Stimulated activated CD8-positive, alpha-beta memory T cell treated with anti-CD3 and anti-CD28 coated beads, Interleukin-4, amount 100 ng/mL, for 1 hour (primary cell): ENCODE measurements around the gene SPTBN4.
"Not testable (repeated sequence)": the region's sequence is repeated elsewhere in the genome, so short reads cannot be mapped to it uniquely, and the experiment has no call there.

Experiments
- DNase-seq, 2 donors: peaks; one replicate each; pipeline ENCODE4 v3.0.0-alpha.2; 2020; ENCODE audit warnings: low read depth in 2 of 2, low spot score in 1 of 2

SPTBN4 gene

GRCh38 chr19:40528078-40528477, 61.3 kb downstream of the SPTBN4 start:
- no peak for DNase-seq

- no peak for DNase-seq
Observed at GRCh38 chr19:40528533-40529092, 61.8 kb downstream of the SPTBN4 start.

GRCh38 chr19:40529093-40529954, 62.5 kb downstream of the SPTBN4 start:
- DNase-seq = peak; percentile 73 to 82

GRCh38 chr19:40530091-40530901, 63.5 kb downstream of the SPTBN4 start:
- no peak for DNase-seq

GRCh38 chr19:40533508-40533907, 66.7 kb downstream of the SPTBN4 start:
- DNase-seq = no peak

- no peak for DNase-seq
Observed at GRCh38 chr19:40534148-40534547, 67.3 kb downstream of the SPTBN4 start.

GRCh38 chr19:40539070-40539469, 72.3 kb downstream of the SPTBN4 start:
- DNase-seq = no peak

- DNase-seq = no peak
Observed at GRCh38 chr19:40542202-40542859, 75.5 kb downstream of the SPTBN4 start.

GRCh38 chr19:40543029-40543597, 76.3 kb downstream of the SPTBN4 start:
- DNase-seq = no peak

GRCh38 chr19:40546153-40546841, 79.5 kb downstream of the SPTBN4 start:
- DNase-seq = not testable (repeated sequence)

- not testable (repeated sequence) for DNase-seq
Observed at GRCh38 chr19:40547190-40547589, 80.4 kb downstream of the SPTBN4 start.

GRCh38 chr19:40547836-40548235, 81.0 kb downstream of the SPTBN4 start:
- no peak for DNase-seq

- DNase-seq = peak; percentile 26 to 49
Observed at GRCh38 chr19:40549007-40549708, 82.4 kb downstream of the SPTBN4 start.

GRCh38 chr19:40550951-40551350, 84.2 kb downstream of the SPTBN4 start:
- no peak for DNase-seq

- no peak for DNase-seq
Observed at GRCh38 chr19:40552848-40553247, 86.0 kb downstream of the SPTBN4 start.

- DNase-seq = no peak
Observed at GRCh38 chr19:40553885-40554857, 87.4 kb downstream of the SPTBN4 start.

GRCh38 chr19:40555978-40556689, 89.3 kb downstream of the SPTBN4 start:
- no peak for DNase-seq

GRCh38 chr19:40556953-40557530, 90.2 kb downstream of the SPTBN4 start:
- DNase-seq = no peak
